OCI-M1 (cell line): ENCODE data around the gene CCDC142.

Experiments used
- DNase-seq: peaks from one replicate; lab custom pipeline; 2025; lab: John Stamatoyannopoulos, UW

The CCDC142 gene

GRCh38 chr2:74441690-74442482 lies 40.9 kb downstream of the CCDC142 start, which contains the start of gene RTKN:
TSS of gene RTKN (minus strand) at chr2:74441937. CDS start at chr2:74441816, 121 bp downstream.
- no peak for DNase-seq

DNA sequence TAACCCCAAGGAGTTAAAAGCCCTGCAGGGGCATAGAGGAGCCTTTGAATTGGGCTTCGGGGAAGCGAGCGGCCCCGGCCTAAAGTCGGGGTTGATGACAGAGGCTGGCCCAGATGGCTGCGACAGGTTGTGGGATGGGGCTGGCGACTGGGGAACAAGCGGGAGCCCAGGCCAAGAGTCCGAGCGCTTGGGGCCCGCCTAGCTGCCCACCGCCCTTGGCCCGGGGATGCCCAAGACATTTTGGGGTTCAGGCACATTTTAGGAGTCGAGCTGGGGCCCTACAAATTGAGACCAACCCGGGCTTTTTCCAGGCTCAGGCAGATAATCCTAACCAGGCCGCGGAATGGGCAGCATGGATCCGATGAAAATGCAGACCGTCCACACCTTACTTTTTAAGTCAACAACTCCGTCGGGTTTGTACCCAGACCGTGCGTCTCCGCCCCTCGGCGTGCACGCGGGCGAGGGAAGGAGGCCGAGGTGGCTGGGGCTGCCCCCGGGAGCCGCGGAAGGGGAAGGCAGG lies 41.6 kb downstream of the CCDC142 start:
- DNase-seq = no peak

DNA sequence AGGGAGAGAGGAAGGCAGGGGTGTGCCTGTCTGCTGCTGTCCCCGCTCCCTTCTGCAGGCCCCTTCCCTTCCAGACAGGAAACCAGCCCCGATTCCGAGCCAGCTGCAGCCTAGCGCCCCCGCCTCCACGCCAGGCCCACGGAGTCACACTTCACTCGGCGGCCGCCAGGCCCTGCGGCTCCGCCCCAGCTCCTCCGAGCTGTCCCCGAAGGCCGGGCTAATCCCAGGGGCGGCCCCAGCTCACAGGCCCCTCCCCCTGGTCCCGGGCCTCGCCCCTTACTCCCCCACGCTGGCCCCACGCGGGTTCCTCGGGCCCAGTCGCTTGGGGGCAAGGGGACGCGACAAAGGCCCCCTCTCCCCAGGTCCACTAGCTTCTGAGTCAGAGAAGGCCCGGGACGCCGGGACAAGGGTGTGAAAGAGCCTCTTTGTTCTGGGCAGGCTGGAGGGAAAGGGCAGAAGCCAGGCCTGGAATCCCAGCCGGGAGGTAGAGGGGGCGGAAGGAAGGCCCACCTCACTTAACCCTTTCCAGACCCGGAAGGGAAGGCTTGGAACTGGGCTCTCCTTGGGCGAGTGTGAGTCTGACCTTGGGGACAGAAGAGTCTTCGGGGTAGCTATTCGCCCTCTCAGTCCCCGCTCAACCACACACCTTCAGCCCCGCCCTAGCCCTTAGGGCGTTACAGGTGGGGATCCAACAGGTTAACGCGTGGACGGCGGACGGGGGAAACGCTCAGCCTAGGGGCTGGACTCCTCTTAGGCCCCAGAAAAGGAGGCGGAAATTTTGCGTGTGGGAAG lies 42.2 kb downstream of the CCDC142 start:
- DNase-seq = peak; percentile 64

DNA sequence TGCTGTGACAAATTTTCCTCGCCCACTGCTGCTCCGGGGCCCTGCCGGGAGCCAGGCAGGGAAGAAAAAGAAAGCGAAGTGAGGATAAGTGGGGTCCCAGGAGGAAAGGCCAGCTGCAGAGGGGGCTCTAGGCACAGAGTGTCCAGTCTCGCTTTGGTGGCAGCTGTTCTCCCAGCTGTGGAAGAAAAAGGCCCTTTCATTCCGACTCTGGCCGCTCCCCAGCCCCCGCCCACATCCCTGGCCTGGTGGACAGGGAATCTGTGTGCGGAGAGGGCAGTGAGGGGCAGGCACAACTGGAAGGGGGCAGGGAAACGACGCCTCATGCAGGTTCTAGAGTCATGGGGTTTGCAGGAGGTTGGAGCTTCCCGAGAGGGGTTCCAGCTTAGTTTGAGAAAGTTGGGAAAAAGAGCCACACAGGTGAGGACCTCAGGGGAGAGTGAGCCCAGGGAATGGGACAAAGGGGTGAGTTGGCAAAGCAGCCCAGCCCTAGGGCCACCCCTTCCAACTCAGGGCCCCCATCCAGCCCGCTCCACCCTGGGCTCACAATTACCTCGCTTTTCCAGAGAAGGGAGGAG lies 42.9 kb downstream of the CCDC142 start:
- DNase-seq = no peak

GRCh38 chr2:74439373-74439772 lies 43.4 kb downstream of the CCDC142 start:
- no peak for DNase-seq

DNA sequence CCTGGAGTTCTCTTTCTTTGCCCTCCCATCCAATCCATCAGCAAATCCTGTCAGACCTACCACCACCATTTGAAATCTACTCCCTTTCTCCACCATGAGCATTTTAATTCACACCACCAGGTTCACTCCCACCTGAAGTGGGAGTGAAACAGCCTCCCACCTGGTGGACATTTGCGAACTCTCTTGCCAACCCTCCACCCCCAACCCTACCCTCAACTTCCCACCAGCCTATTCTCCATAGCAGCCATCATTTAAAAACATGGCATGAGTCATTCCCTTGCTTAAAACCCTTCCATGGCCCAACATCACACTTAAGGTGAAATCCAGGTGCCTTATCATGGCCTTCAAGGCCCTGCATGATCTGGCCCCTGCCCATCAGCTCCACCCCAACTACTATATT lies 44.5 kb downstream of the CCDC142 start:
- DNase-seq = no peak

GRCh38 chr2:74436848-74437695 lies 45.7 kb downstream of the CCDC142 start:
- no peak for DNase-seq

- no peak for DNase-seq
Observed at GRCh38 chr2:74436111-74436805, 46.5 kb downstream of the CCDC142 start.

- no peak for DNase-seq
Observed at GRCh38 chr2:74430502-74430901, 52.3 kb downstream of the CCDC142 start.

DNA sequence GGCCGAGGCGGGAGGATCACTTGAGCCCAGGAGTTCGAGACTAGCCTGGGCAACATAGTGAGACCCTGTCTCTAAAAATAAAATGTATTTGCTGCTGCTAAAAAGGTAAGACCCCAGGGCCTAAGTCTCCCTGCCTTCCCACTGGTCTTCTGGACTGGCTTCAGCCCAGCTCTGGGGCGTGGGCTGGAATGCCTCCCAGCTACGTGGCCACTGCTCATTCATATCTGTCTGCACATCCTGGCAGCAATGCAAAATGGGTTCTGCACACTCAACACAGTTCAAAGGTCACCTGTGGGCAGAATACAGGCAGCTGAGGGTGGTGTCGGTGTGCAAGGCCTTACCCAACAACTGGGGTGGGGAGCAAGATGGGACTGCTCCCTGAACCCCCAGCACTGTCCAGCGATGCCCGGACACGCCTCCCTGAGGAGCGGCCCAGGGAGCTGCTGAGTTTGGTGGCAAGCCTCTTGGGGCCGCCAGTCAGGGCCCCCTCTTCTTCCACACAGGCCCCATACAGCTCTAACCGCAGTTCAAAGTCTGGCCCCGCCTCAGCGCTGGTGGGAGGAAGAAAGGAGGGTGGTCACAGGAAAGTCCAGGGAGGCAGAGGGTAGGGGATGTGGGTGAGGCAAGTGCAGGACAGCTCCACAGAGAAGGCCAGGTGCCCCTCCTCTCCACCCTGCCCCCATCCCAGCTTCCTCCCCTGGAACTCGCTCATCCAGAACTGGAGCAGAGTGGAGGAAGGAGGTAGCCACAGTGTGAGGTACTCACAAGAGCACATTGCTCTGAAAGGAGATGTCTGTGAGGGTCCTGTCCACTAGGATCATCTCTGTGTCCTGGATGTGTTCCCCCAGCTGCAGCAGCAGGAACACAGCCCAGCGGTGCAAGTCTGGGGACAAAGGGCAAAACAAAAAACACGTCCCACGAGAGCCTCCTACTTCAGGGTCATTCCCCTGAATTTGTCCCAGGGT lies 53.0 kb downstream of the CCDC142 start:
- DNase-seq = no peak

GRCh38 chr2:74428675-74429074 lies 54.1 kb downstream of the CCDC142 start:
- no peak for DNase-seq

DNA sequence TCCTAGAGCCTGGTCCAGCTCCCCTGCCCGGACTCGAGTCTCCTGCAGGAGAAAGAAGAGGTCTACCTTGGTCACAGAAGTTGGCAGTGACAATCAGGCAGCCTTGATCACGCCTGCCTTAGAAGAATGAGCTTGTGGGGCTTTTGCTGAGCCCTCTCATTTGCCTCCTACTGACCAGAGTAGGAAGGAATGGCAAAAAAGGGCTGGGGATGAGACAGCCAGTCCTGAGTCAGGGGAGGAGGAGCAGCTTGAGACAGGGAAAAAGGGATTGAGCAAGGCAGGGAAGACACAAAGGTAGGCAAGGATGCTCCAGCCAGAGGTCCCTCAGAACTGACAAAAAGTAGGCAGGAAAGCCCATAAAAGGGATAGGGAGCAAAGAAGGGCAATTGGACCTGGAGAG lies 55.2 kb downstream of the CCDC142 start:
- no peak for DNase-seq

DNA sequence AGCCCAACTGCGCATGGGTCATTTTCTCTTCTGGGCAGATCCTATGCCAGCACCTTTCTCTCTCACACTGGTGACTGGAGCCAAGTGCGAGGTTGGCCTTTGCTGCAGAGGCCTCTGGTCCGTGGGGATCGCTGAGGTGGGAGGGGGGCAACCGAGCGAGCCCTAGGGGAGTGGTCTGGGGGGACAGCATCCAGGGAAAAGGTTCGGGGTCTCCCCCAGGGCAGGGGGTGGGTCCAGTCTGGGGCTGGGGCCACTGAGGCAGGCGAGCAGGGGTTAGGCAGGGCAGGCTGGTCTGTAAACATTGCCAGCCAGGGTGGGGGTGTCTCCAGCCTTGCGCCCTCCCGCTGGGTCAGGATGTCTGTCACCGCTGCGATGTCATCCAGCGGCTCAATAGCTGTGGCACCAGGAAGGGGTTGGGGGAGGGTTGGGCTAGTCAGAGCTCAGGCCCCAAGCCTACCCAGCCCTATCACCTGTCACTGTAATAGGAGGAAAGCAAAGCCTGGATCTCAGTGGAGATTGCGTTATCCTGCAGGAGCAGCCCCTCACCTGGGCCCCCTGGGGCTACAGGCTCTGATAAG lies 56.5 kb downstream of the CCDC142 start:
- DNase-seq = no peak

DNA sequence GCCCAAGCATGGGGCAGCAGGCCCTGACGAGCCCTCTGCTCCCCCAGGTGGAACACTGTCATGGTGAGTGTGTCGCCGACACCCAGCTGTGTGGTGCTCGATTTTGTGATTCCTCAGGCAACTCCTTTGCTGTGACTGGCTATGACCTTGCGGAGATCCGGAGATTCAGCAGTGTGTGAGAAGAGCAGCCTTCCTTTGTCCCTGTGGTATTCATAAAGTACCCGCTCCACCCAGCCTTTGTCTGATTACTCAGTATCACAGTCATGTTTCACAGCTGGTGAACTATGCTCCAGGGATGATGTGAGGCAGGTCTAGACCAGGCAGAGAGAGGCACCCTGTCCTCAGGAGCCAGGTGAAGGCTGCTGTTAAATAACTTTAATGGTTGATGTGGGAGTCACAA lies 57.3 kb downstream of the CCDC142 start:
- DNase-seq = no peak

DNA sequence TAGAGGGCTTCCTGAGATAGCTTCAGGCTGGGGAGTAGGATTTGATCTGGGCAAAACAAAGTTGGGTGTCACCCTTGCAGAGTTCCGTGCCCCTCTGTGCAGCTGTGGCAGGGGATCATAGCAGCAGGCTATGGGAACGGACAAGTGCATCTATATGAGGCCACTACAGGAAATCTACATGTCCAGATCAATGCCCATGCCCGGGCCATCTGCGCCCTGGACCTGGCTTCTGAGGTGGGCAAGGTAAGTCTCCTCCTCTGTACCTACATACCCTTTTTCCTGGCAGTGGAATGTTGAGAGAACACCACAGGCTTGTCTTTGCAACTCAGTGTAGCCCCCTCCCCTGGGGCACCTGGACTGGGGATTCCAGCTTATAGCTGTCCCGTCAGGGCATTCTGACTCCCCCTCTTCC lies 57.8 kb downstream of the CCDC142 start:
- DNase-seq = no peak

DNA sequence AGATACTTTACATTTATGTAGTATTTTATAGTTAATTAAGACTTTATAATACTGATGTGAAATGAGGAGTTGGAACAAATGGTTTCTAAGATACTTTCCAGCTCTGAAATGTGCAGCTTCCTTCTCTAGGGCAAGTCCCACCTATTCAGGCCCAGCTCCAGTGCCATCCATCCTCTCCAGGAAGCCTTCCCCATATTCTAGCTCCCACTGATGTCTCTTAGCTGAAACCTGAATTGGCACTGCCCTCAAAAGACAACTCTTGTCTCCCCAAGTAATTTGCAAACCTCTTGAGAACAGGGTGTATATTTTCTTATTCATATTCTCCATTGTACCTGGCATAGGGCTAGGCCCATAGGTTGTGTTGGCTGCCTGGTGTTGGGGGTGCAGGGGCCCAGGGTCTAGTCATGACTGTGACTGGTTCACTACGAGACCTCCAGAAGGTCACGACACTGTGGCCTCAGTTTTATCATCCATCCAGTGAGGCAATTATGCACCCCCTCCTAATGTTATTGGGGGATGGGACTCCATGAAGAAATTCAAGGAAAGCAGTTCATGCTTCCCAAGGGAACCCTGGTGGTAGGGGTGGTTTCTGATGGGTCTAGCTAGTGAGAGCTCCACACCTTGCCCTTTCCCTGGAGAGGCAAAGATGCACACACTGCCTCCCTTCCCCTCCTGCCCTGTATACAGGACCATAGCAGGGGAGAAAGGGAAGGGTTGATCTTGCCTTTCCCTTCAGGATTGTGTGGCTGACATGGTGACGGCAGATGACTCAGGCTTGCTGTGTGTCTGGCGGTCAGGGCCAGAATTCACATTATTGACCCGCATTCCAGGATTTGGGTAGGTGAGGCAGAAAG lies 58.4 kb downstream of the CCDC142 start:
- DNase-seq = no peak
